ENCODE data around the gene PIGW. TPM values are rescaled to one million over a fixed set of nuclear protein-coding genes. Genes with fewer than 3 reads are reported as not detected.

Gene PIGW
- total and polyA plus RNA-seq, 10 of the 15 experiments (the other 5 are each of a cell fraction or from before 2014, with no cell fraction given): 6.0 to 31.5 (median 13.8) TPM

DNA sequence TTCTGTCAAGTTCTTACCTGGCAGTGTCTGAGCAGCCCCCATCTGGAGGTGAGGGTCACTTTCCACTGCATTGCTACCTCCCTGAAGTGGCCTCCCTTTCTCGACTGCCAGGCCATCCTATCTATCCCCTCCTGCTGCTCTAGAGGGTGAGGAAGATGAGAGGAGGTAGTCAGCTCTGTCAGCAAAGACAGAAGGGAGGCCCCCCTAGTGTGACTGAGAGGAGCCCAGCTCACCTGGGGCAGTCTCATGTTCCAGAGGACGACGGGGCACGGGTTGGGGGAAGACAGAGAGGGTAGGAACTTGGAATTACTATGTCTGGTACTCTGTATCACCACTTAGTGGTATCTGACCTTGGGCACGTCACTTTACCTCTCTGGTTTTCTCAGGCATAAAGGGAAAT lies 22.1 kb upstream of the PIGW start:
- H3K9me3 ChIP-seq (replicated peaks; ENCODE audit: control insufficient read depth, insufficient read depth, low read length): no peaks in the 10 kb centered on the region
- no peaks in the 10 kb centered on the region for H3K79me2 ChIP-seq (ENCODE audit: control insufficient read depth, insufficient read depth, low read length)
- in situ Hi-C loops (cut with MboI): no loop called here
- ChIA-PET RAD21 (ENCODE audit: unreplicated experiment) (no interaction called here), POLR2A (no interaction called here), CTCF (no interaction called here), SMC1A (ENCODE audit: uncharacterized antibody, unreplicated experiment) (no interaction called here)
- WGBS (ENCODE audit: insufficient coverage, insufficient replicate concordance, low lambda C conversion rate, missing lambda C conversion rate): 97% methylated on average over 5 of the region's 5 CpGs
- H3K4me3 ChIP-seq: no peak overlapping the region
- no peak for FAIRE-seq
- no peak overlapping the region for H2AFZ ChIP-seq (ENCODE audit: control insufficient read depth, low read depth, low read length)
- DNase-seq (ENCODE audit: low read depth, low spot score): no peak
- no peak overlapping the region for H3K27ac ChIP-seq (ENCODE audit: control insufficient read depth, insufficient read depth)
- ATAC-seq: no peak
- BruUV-seq (replicated peaks): no TSS peak
- H3K9ac ChIP-seq (ENCODE audit: control insufficient read depth, insufficient read depth, low read length): no peak overlapping the region
- intact Hi-C loops (cut with micrococcal nuclease; ENCODE audit: unreplicated experiment): no loop called here
- H3K4me1 ChIP-seq (ENCODE audit: control insufficient read depth, insufficient read depth, low read length): no peaks in the 10 kb centered on the region
- TF ChIP-seq MXI1 (IDR thresholded peaks at IDR 0.05; ENCODE audit: low read depth, low read length): no peak
- no peak for TF ChIP-seq MTA2 (IDR thresholded peaks at IDR 0.05; ENCODE audit: low read depth)
- TF ChIP-seq, protein P1, sequence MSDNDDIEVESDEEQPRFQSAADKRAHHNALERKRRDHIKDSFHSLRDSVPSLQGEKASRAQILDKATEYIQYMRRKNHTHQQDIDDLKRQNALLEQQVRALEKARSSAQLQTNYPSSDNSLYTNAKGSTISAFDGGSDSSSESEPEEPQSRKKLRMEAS (IDR thresholded peaks at IDR 0.05; ENCODE audit: low read depth, low read length): no peak
- TF ChIP-seq SRF (IDR thresholded peaks at IDR 0.05; ENCODE audit: low read depth in 2 of 2, low read length in 2 of 2): no peak
- TF ChIP-seq, protein P2, sequence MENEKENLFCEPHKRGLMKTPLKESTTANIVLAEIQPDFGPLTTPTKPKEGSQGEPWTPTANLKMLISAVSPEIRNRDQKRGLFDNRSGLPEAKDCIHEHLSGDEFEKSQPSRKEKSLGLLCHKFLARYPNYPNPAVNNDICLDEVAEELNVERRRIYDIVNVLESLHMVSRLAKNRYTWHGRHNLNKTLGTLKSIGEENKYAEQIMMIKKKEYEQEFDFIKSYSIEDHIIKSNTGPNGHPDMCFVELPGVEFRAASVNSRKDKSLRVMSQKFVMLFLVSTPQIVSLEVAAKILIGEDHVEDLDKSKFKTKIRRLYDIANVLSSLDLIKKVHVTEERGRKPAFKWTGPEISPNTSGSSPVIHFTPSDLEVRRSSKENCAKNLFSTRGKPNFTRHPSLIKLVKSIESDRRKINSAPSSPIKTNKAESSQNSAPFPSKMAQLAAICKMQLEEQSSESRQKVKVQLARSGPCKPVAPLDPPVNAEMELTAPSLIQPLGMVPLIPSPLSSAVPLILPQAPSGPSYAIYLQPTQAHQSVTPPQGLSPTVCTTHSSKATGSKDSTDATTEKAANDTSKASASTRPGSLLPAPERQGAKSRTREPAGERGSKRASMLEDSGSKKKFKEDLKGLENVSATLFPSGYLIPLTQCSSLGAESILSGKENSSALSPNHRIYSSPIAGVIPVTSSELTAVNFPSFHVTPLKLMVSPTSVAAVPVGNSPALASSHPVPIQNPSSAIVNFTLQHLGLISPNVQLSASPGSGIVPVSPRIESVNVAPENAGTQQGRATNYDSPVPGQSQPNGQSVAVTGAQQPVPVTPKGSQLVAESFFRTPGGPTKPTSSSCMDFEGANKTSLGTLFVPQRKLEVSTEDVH (IDR thresholded peaks at IDR 0.05; ENCODE audit: low read depth, partially characterized antibody): no peak
- no peak for TF ChIP-seq YY1 (IDR thresholded peaks at IDR 0.05; ENCODE audit: low read depth, low read length)
- TF ChIP-seq MEF2A (IDR thresholded peaks at IDR 0.05; ENCODE audit: insufficient read depth, low read depth, low read length): no peak
- TF ChIP-seq ZNF24 (IDR thresholded peaks at IDR 0.05): no peak
- TF ChIP-seq CHD1 (IDR thresholded peaks at IDR 0.05; ENCODE audit: low read depth, low read length): no peak
- no peak for TF ChIP-seq ZBTB40 (IDR thresholded peaks at IDR 0.05; ENCODE audit: borderline replicate concordance)
- TF ChIP-seq ATF7 (IDR thresholded peaks at IDR 0.05; ENCODE audit: low read depth): no peak
- TF ChIP-seq TCF7 (IDR thresholded peaks at IDR 0.05; ENCODE audit: borderline replicate concordance): no peak
- no peak for TF ChIP-seq POU2F2 (IDR thresholded peaks at IDR 0.05; ENCODE audit: borderline replicate concordance, low read depth, low read length)
- no peak for TF ChIP-seq IKZF2 (IDR thresholded peaks at IDR 0.05)
- TF ChIP-seq MYC (IDR thresholded peaks at IDR 0.05; ENCODE audit: insufficient read depth, insufficient read length, insufficient replicate concordance, low read length, severe bottlenecking): no peak
- TF ChIP-seq CBFB (IDR thresholded peaks at IDR 0.05; ENCODE audit: low read depth): no peak
- no peak for TF ChIP-seq SMAD5 (IDR thresholded peaks at IDR 0.05; ENCODE audit: low read depth)
- no peak for TF ChIP-seq BHLHE40 (IDR thresholded peaks at IDR 0.05; ENCODE audit: borderline replicate concordance in 1 of 2, low read depth in 2 of 2, low read length in 1 of 2)
- no peaks in the 10 kb centered on the region for H4K20me1 ChIP-seq (ENCODE audit: control insufficient read depth, insufficient read depth)
- no peak overlapping the region for H3K4me2 ChIP-seq (ENCODE audit: control insufficient read depth, insufficient read depth)
- H3K27me3 ChIP-seq (replicated peaks in 1 of 2; ENCODE audit: control insufficient read depth in 2 of 2, insufficient read depth in 2 of 2, low read length in 1 of 2): no peaks in the 10 kb centered on the region
- peaks cover 17 to 18% of the 10 kb centered on the region in 2 experiments; a peak in 3 of 4 replicates for H3K36me3 ChIP-seq (ENCODE audit: control insufficient read depth in 2 of 2, insufficient read depth in 2 of 2, low read length in 1 of 2)
